ENCODE data around the gene PARK7. TPM values are rescaled to one million over a fixed set of nuclear protein-coding genes. Genes with fewer than 3 reads are reported as not detected.

Gene PARK7
- total and polyA plus RNA-seq, 7 donors, result 176 to 270 (median 243) TPM

DNA sequence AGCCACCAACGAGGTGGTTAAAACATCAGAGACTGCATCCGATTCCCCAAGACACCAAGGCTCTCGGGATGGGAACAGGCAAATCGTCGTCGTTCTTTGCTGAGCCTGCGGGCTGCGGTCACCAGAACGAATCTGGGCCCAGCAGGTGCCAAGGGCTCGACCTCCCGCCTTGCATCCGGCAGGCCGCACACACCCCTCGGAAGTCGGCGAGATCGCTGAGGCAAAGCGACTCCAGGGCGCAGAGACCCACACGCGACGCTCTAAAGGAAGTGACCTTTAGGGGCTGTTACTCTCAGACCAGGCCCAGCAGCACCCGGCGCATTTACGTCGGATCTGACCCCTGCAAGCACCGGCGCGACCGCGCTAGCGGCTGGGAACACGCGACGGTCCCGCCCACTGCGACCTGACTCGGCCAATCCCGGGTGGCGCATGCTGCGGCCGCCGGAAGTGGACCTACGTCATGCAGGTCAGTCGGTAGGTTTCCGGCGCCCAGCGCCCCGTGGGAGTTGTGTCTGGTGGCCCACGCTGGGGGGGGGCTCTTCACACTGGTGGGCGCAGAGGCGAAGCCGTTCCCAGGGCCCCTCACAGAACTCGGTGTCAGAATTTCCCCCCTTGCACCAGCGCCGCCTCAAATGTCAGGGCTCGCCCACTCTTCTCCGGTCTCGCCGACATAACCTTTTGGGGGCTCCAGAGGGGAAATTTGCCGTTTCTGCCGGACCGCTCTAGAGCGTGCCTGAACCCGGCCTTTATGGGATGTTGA, 7.5 kb upstream of the PARK7 start:
- Histone ChIP-seq H3K4me1 (peaks cover 0 to 15% (median 4%) of the 10 kb centered on the region in 4 donors), H3K4me3 (peak overlapping the region; percentile 64 to 71 (median 68)), H3K36me3 (no peaks in the 10 kb centered on the region), H3K27me3 (no peaks in the 10 kb centered on the region), H3K27ac (peak overlapping the region; percentile 89 to 97 (median 92)), H3K9me3 (no peaks in the 10 kb centered on the region)
- intact Hi-C loops (cut with DNase I), result no loop called here
- peak; percentile 98 for DNase-seq
- TF ChIP-seq POLR2A (IDR thresholded peaks at IDR 0.05) (peak; percentile 70 to 73), POLR2AphosphoS5 (IDR thresholded peaks at IDR 0.05) (peak; percentile 90 to 93 (median 90))
- TF ChIP-seq, protein P1, sequence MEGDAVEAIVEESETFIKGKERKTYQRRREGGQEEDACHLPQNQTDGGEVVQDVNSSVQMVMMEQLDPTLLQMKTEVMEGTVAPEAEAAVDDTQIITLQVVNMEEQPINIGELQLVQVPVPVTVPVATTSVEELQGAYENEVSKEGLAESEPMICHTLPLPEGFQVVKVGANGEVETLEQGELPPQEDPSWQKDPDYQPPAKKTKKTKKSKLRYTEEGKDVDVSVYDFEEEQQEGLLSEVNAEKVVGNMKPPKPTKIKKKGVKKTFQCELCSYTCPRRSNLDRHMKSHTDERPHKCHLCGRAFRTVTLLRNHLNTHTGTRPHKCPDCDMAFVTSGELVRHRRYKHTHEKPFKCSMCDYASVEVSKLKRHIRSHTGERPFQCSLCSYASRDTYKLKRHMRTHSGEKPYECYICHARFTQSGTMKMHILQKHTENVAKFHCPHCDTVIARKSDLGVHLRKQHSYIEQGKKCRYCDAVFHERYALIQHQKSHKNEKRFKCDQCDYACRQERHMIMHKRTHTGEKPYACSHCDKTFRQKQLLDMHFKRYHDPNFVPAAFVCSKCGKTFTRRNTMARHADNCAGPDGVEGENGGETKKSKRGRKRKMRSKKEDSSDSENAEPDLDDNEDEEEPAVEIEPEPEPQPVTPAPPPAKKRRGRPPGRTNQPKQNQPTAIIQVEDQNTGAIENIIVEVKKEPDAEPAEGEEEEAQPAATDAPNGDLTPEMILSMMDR (IDR thresholded peaks at IDR 0.05), result no peak
- WGBS, 2 donors, result 1 to 7% methylated on average over 65 of the region's 65 CpGs

DNA sequence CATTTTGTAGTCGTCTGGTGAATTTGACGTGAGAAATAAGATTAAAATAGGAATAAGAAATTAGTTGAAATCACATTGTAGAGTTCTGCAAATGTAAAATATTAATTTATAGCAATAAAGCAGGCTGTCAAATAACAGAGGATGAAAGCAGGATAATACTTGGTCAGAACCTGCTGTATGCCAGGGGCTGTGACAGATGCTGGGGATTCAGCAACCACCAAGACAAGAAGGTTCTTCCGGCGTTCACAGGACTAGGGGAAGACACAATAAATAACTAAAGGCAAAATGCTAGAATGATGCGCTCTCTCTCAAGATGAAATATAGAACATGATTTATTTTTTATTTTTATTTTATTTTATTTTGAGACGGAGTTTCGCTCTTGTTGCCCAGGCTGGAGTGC, 6.8 kb upstream of the PARK7 start:
- Histone ChIP-seq H3K4me3 (peak overlapping the region; percentile 64 to 71 (median 68)), H3K9me3 (no peaks in the 10 kb centered on the region), H3K27ac (peak overlapping the region; percentile 89 to 97 (median 92)), H3K4me1 (peaks cover 0 to 15% (median 4%) of the 10 kb centered on the region in 4 donors), H3K27me3 (no peaks in the 10 kb centered on the region), H3K36me3 (no peaks in the 10 kb centered on the region)
- TF ChIP-seq POLR2A (IDR thresholded peaks at IDR 0.05) (no peak), EP300 (IDR thresholded peaks at IDR 0.05) (no peak), POLR2AphosphoS5 (IDR thresholded peaks at IDR 0.05) (no peak)
- TF ChIP-seq, protein P1 (IDR thresholded peaks at IDR 0.05), result no peak
- DNase-seq, result no peak
- 61 to 71% methylated on average over 7 of the region's 7 CpGs for WGBS, 2 donors
- intact Hi-C loops (cut with DNase I), result no loop called here

DNA sequence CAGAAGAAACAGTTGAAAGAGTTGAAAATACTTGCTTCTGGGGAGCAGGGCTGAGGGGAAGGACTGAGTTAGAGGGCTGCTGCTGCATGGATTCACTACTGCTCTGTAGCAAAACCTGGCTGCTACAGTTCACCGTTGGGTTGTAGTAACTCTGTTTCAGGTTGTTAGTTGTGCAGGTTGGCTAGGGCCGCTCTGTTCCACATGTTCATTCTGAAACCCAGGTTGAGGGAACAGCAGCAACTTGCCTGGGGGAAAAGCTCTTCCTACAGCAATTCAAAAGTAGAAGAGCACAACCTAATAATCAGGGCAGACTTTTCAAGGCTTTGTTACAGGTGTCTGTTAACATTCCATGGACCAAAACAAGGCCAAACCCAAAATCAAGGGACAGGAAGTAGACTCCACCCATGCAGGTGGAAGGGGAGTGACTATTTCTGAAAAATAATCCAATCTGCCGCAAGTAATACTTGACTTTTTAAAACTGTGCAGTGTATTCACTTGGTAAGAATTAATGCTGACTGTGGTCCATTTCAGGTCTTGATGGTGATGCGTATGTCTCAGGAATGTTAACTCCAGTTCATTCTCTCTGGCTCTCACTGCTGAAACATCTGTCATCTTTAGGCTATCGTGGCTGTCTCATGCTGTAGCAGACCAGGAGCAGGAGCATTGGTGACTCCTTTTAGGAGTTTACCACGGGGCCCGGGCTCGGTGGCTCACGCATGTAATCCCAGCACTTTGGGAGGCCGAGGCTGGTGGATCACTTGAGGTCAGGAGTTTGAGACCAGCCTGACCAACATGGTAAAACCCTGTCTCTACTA, 5.1 kb upstream of the PARK7 start:
- intact Hi-C loops (cut with DNase I), result no loop called here
- Histone ChIP-seq H3K4me3 (no peak overlapping the region), H3K9me3 (no peaks in the 10 kb centered on the region), H3K27me3 (no peaks in the 10 kb centered on the region), H3K27ac (no peak overlapping the region), H3K36me3 (no peaks in the 10 kb centered on the region), H3K4me1 (peaks cover 0 to 23% (median 11%) of the 10 kb centered on the region in 4 donors)
- WGBS, 2 donors, result 89 to 92% methylated on average over 10 of the region's 10 CpGs
- DNase-seq, result no peak
- TF ChIP-seq EP300 (IDR thresholded peaks at IDR 0.05), result no peak
- TF ChIP-seq, protein P1 (IDR thresholded peaks at IDR 0.05), result no peak
- TF ChIP-seq POLR2AphosphoS5 (IDR thresholded peaks at IDR 0.05), result no peak

DNA sequence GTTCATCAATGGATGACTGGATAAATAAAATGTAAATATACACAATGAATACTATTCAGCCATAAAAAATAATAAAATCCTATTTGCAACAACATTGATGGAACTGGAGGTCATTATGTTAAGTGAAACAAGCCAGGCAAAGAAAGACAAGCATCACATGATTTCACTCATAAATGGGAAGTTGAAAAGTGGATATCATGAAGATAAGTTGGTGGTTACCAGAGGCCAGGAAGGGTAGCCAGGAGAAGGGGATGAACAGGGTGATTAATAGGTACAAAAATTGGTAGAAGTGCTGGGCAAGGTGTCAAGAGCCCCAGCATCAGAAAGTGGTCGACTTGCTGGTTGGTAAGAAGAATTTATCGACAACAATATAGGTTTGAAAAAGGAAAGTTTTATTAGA, 1.3 kb upstream of the PARK7 start:
- Histone ChIP-seq H3K4me1 (peaks cover 0 to 36% (median 23%) of the 10 kb centered on the region in 4 donors), H3K9me3 (no peaks in the 10 kb centered on the region), H3K27me3 (no peaks in the 10 kb centered on the region), H3K36me3 (peaks cover 0 to 23% (median 18%) of the 10 kb centered on the region in 4 donors), H3K27ac (peak overlapping the region in 3 of 4 donors; percentile 92 to 96 (median 95)), H3K4me3 (no peak overlapping the region)
- no peak for TF ChIP-seq EP300 (IDR thresholded peaks at IDR 0.05)
- TF ChIP-seq, protein P1 (IDR thresholded peaks at IDR 0.05), result no peak
- no peak for TF ChIP-seq POLR2AphosphoS5 (IDR thresholded peaks at IDR 0.05)
- no peak for TF ChIP-seq POLR2A (IDR thresholded peaks at IDR 0.05)
- 90 to 91% methylated on average over 2 of the region's 2 CpGs for WGBS, 2 donors
- DNase-seq, result no peak
- intact Hi-C loops (cut with DNase I), result no loop called here

Measured in sigmoid colon (tissue), 7 donors.